Endodermal cell (in vitro differentiated cells): Measurements from ENCODE around the gene SRGN. TPM values are rescaled to one million over a fixed set of nuclear protein-coding genes. Genes with fewer than 3 reads are reported as not detected.
A peak's percentile ranks its signal among the peaks of the same experiment; 100 is the strongest.

ENCODE experiments used
- DNase-seq: peaks from one replicate; pipeline ENCODE4 v3.0.0-alpha.2; 2017
- H3K27ac ChIP-seq: 2 replicates; pipeline ENCODE4 v1.5.1; 2013; ENCODE audit warnings: mild to moderate bottlenecking, low read depth, low read length, moderate library complexity
- H3K27me3 ChIP-seq: 2 replicates; pipeline ENCODE4 v1.6.1; 2013; ENCODE audit warnings: mild to moderate bottlenecking, low read length, moderate library complexity; ENCODE audit not compliant: insufficient read depth, control insufficient read depth, poor library complexity, severe bottlenecking
- H3K36me3 ChIP-seq: 2 replicates; pipeline ENCODE4 v1.7.0; 2013; ENCODE audit warnings: mild to moderate bottlenecking, low read length, moderate library complexity; ENCODE audit not compliant: control insufficient read depth, insufficient read depth
- H3K4me1 ChIP-seq: one replicate; pipeline ENCODE4 v1.7.0; 2013; ENCODE audit warnings: low read length; ENCODE audit not compliant: control insufficient read depth, insufficient read depth
- H3K4me3 ChIP-seq: 2 replicates; pipeline ENCODE4 v1.5.1; 2013; ENCODE audit warnings: mild to moderate bottlenecking, low read length, moderate library complexity
- H3K9ac ChIP-seq: 2 replicates; pipeline ENCODE4 v1.6.1; 2013; ENCODE audit warnings: mild to moderate bottlenecking, low read length, moderate library complexity; ENCODE audit not compliant: poor library complexity, severe bottlenecking; ENCODE audit errors: extremely low read depth
- H3K9me3 ChIP-seq: 2 replicates; pipeline ENCODE4 v1.6.1; 2013; ENCODE audit warnings: mild to moderate bottlenecking, low read length, moderate library complexity; ENCODE audit not compliant: control insufficient read depth
- H3K27ac Mint-ChIP-seq: 2 replicates; pipeline ENCODE4 v1.8.0; 2020; ENCODE audit warnings: mixed read lengths
- H3K27me3 Mint-ChIP-seq: 2 replicates; pipeline ENCODE4 v1.8.0; 2021; ENCODE audit warnings: mild to moderate bottlenecking, mixed read lengths; ENCODE audit not compliant: insufficient read depth
- H3K36me3 Mint-ChIP-seq: 2 replicates; pipeline ENCODE4 v1.8.0; 2020; ENCODE audit warnings: low read depth, mixed read lengths
- H3K4me1 Mint-ChIP-seq: 2 replicates; pipeline ENCODE4 v1.8.0; 2020; ENCODE audit warnings: mixed read lengths
- H3K4me3 Mint-ChIP-seq: 2 replicates; pipeline ENCODE4 v1.8.0; 2020; ENCODE audit warnings: mild to moderate bottlenecking, moderate library complexity, mixed read lengths
- H3K9me3 Mint-ChIP-seq: 2 replicates; pipeline ENCODE4 v1.8.0; 2020; ENCODE audit warnings: mild to moderate bottlenecking, mixed read lengths
- WGBS, 2 experiments: methylation state at CpG; one replicate each; pipeline versions ENCODE4 v1.1.5 to v1.1.7; 2013; ENCODE audit warnings: missing lambda C conversion rate in 2 of 2, mixed read lengths in 1 of 2; ENCODE audit not compliant: insufficient coverage in 1 of 2, insufficient read length in 1 of 2; 5-methylcytosine and 5-hydroxymethylcytosine counted together
- total RNA-seq, 2 donors: library from RNA; stranded (reverse); fragmentation: NEBNext Ultra II Directional in 1 of 2; extraction: Animal tissue kit (Norgen Biotek cat#: 25700) in 1 of 2; gene quantifications; 2 replicates in 1 of 2; 3 replicates in 1 of 2; pipeline ENCODE4 v1.2.1, GENCODE V29; 2021
- TF ChIP-seq, protein P1 (sequence below): fragments of 200-600 bp; sonication (generic); conservative IDR thresholded peaks from 2 replicates; pipeline ENCODE4 v1.5.0; 2021; ENCODE audit warnings: antibody characterized with exemption, mild to moderate bottlenecking

SRGN gene
- total RNA-seq, 2 donors from 2014 or later, result not detected

DNA sequence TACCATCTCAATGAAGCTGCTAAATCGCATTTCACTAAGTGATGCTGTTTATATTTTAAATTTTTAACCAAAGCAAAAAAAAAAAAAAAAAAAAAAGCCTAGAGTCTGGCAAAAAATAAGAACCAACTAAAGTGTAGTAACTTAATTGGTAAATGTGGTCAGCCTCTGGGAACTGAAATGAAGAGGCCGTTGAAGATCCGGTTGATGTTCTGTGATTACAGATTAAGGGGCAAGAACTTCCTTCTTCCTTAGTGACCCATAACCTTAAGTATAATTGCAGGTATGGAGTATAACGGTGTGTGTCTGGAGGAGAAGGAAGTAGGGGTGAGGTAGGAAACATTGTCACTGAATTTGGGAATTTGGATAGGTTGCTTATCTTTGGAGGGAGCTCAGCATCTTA lies 7.7 kb upstream of the SRGN start:
- Histone ChIP-seq H3K36me3 (no peaks in the 10 kb centered on the region), H3K27ac (no peak overlapping the region), H3K4me3 (no peak overlapping the region), H3K9ac (no peak overlapping the region), H3K27me3 (no peaks in the 10 kb centered on the region), H3K9me3 (no peaks in the 10 kb centered on the region), H3K4me1 (no peaks in the 10 kb centered on the region)
- no peak overlapping the region for H3K27ac Mint-ChIP-seq
- TF ChIP-seq, protein P1, sequence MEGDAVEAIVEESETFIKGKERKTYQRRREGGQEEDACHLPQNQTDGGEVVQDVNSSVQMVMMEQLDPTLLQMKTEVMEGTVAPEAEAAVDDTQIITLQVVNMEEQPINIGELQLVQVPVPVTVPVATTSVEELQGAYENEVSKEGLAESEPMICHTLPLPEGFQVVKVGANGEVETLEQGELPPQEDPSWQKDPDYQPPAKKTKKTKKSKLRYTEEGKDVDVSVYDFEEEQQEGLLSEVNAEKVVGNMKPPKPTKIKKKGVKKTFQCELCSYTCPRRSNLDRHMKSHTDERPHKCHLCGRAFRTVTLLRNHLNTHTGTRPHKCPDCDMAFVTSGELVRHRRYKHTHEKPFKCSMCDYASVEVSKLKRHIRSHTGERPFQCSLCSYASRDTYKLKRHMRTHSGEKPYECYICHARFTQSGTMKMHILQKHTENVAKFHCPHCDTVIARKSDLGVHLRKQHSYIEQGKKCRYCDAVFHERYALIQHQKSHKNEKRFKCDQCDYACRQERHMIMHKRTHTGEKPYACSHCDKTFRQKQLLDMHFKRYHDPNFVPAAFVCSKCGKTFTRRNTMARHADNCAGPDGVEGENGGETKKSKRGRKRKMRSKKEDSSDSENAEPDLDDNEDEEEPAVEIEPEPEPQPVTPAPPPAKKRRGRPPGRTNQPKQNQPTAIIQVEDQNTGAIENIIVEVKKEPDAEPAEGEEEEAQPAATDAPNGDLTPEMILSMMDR, result no peak
- 89 to 97% methylated on average over 3 of the region's 4 CpGs for WGBS, 2 experiments
- peaks cover 2% of the 10 kb centered on the region for H3K27me3 Mint-ChIP-seq
- no peaks in the 10 kb centered on the region for H3K36me3 Mint-ChIP-seq
- no peak for DNase-seq
- no peaks in the 10 kb centered on the region for H3K4me1 Mint-ChIP-seq
- H3K9me3 Mint-ChIP-seq, result no peaks in the 10 kb centered on the region
- no peak overlapping the region for H3K4me3 Mint-ChIP-seq

DNA sequence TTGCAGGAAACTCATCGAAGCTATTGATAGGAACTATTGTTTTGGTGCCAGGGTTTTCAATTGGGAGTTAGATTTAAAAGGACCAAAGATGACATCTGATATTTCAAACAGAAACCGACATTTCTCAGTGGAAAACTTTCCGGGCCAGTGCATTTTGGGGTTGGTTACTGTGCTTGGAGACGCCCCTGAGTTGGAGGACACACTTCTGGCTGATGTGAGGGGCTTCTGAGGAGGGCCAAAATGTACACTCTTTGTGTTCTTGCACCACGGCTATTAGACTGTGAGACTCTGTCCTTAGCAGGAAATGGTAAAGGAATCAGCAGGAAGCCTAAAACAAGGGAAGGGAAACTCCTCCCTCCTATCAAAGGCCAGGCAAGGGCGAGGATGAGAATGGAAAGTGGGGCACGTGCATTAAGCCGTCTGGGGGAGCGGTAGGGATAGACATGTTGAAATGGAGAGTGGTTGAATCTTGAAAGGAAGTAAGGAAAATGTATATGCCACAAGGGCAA lies 1.8 kb upstream of the SRGN start:
- no peak overlapping the region for H3K4me3 ChIP-seq
- no peak overlapping the region for H3K9ac ChIP-seq
- no peak overlapping the region for H3K27ac ChIP-seq
- DNase-seq, result no peak
- Mint-ChIP-seq H3K36me3 (no peaks in the 10 kb centered on the region), H3K27me3 (peaks cover under 1% of the 10 kb centered on the region), H3K4me1 (peaks cover 9% of the 10 kb centered on the region), H3K9me3 (no peaks in the 10 kb centered on the region), H3K27ac (peak overlapping the region; percentile 18), H3K4me3 (no peak overlapping the region)
- WGBS, 2 experiments, result 67 to 83% methylated on average over 5 to 9 of the region's 9 CpGs
- H3K36me3 ChIP-seq, result no peaks in the 10 kb centered on the region
- TF ChIP-seq, protein P1, result no peak
- no peaks in the 10 kb centered on the region for H3K27me3 ChIP-seq
- no peaks in the 10 kb centered on the region for H3K9me3 ChIP-seq
- H3K4me1 ChIP-seq, result peaks cover 3% of the 10 kb centered on the region

DNA sequence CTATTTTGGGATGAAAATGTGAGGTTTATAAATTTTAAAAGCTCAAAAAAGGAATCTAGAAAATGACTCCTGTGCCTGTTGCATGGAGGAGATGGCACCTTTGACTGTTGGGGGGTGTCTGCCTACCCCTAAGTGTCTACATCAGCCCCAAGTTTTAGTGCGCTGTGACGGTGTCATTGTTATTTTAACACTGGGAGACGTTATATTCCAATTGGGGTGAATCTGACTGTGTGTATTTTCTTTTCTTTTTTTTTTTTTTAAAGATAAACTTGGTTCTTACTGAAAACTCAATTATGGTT lies 517 bp downstream of the SRGN start:
- Mint-ChIP-seq H3K27me3 (no peaks in the 10 kb centered on the region), H3K9me3 (no peaks in the 10 kb centered on the region), H3K4me3 (no peak overlapping the region), H3K36me3 (no peaks in the 10 kb centered on the region), H3K27ac (no peak overlapping the region), H3K4me1 (peaks cover 9% of the 10 kb centered on the region)
- H3K4me3 ChIP-seq, result no peak overlapping the region
- no peaks in the 10 kb centered on the region for H3K36me3 ChIP-seq
- WGBS, 2 experiments, result 100% methylated on average over 3 of the region's 3 CpGs; no CpG with 5 or more reads in 1 of the 2 experiments
- DNase-seq, result no peak
- TF ChIP-seq, protein P1, result no peak
- no peaks in the 10 kb centered on the region for H3K9me3 ChIP-seq
- peaks cover 3% of the 10 kb centered on the region for H3K4me1 ChIP-seq
- H3K9ac ChIP-seq, result no peak overlapping the region
- no peaks in the 10 kb centered on the region for H3K27me3 ChIP-seq
- no peak overlapping the region for H3K27ac ChIP-seq
